Activated naive CD8-positive, alpha-beta T cell treated with anti-CD3 and anti-CD28 coated beads, Interleukin-2, amount 50 U/mL, for 24 hours (primary cell): Measurements from ENCODE around the gene KIAA0513.
A peak's percentile ranks its signal among the peaks of the same experiment; 100 is the strongest.

Source experiments
- ATAC-seq: fragments of 150-1000 bp; cut with Tn5 transposase; one replicate; pipeline ENCODE4 v1.10.0; 2021
- DNase-seq: peaks from one replicate; pipeline ENCODE4 v3.0.0; 2021
- H3K27ac Mint-ChIP-seq: one replicate; pipeline ENCODE4 v1.8.0; 2021; ENCODE audit warnings: mild to moderate bottlenecking, mixed read lengths
- H3K27me3 Mint-ChIP-seq: one replicate; pipeline ENCODE4 v1.8.0; 2021; ENCODE audit warnings: mixed read lengths
- H3K36me3 Mint-ChIP-seq: one replicate; pipeline ENCODE4 v1.8.0; 2021; ENCODE audit warnings: low read depth, mixed read lengths
- H3K4me1 Mint-ChIP-seq: one replicate; pipeline ENCODE4 v1.8.0; 2021; ENCODE audit warnings: mixed read lengths
- H3K4me3 Mint-ChIP-seq: one replicate; pipeline ENCODE4 v1.8.0; 2021; ENCODE audit warnings: mild to moderate bottlenecking, moderate library complexity, mixed read lengths
- H3K9me3 Mint-ChIP-seq: one replicate; pipeline ENCODE4 v1.8.0; 2021; ENCODE audit warnings: mixed read lengths

The KIAA0513 gene

GRCh38 chr16:85014311-85014710 lies 13.3 kb upstream of the KIAA0513 start:
- peaks cover 40% of the 10 kb centered on the region for H3K4me1 Mint-ChIP-seq
- no peak for ATAC-seq
- no peak for DNase-seq
- H3K27ac Mint-ChIP-seq = no peak overlapping the region
- H3K9me3 Mint-ChIP-seq = no peaks in the 10 kb centered on the region
- no peaks in the 10 kb centered on the region for H3K36me3 Mint-ChIP-seq
- H3K27me3 Mint-ChIP-seq = peaks cover 2% of the 10 kb centered on the region
- H3K4me3 Mint-ChIP-seq = no peak overlapping the region

DNA sequence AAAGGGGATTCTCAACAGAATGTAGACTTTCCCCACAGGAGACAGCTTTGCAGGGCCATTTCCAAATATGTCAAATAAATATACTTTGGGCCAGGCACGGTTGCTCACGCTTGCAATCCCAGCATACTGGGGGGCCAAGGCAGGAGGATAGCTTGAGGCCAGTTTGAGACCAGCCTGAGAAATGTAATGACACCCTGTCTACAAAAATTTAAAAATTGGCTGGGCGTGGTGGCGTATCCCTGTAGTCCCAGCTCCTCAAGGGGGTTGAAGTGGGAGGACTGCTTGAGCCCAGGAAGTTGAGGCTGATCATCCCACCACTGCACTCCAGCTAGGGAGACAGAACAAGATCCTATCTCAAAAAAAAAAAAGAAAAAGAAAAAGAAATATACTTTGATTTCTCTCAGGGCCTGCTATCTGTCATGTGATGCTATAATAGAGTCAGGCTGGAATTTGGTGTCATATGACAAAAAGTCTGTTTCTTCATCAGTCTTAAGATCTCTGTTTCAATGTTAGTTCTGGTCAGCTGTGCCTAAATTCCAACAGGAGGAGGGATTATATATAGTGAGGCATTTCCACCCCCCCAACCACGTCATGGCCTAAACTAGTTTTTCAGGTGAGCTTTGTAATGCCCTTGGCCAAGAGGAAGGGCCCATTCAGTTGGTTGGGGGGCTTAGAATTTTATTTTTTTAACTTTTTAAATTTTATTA lies 12.0 kb upstream of the KIAA0513 start:
- Mint-ChIP-seq H3K9me3 (no peaks in the 10 kb centered on the region), H3K4me1 (peaks cover 29% of the 10 kb centered on the region), H3K27me3 (peaks cover 2% of the 10 kb centered on the region), H3K27ac (no peak overlapping the region), H3K36me3 (no peaks in the 10 kb centered on the region), H3K4me3 (no peak overlapping the region)
- no peak for ATAC-seq
- DNase-seq = no peak

GRCh38 chr16:85017151-85017550 lies 10.4 kb upstream of the KIAA0513 start:
- peak; percentile 89 for ATAC-seq
- H3K36me3 Mint-ChIP-seq = no peaks in the 10 kb centered on the region

GRCh38 chr16:85017633-85018032 lies 10.0 kb upstream of the KIAA0513 start:
- DNase-seq (no peak), ATAC-seq (no peak)
- no peaks in the 10 kb centered on the region for H3K36me3 Mint-ChIP-seq
- no peak overlapping the region for H3K27ac Mint-ChIP-seq
- no peak overlapping the region for H3K4me3 Mint-ChIP-seq
- no peaks in the 10 kb centered on the region for H3K9me3 Mint-ChIP-seq
- peaks cover 28% of the 10 kb centered on the region for H3K4me1 Mint-ChIP-seq
- peaks cover 2% of the 10 kb centered on the region for H3K27me3 Mint-ChIP-seq

More at GRCh38 chr16:85017151-85017550, 10.4 kb upstream of the KIAA0513 start:
- peaks cover 28% of the 10 kb centered on the region for H3K4me1 Mint-ChIP-seq
- H3K27ac Mint-ChIP-seq = peak overlapping the region; percentile 68
- no peak for DNase-seq
- peak overlapping the region; percentile 36 for H3K4me3 Mint-ChIP-seq
- H3K9me3 Mint-ChIP-seq = no peaks in the 10 kb centered on the region
- peaks cover 2% of the 10 kb centered on the region for H3K27me3 Mint-ChIP-seq

DNA sequence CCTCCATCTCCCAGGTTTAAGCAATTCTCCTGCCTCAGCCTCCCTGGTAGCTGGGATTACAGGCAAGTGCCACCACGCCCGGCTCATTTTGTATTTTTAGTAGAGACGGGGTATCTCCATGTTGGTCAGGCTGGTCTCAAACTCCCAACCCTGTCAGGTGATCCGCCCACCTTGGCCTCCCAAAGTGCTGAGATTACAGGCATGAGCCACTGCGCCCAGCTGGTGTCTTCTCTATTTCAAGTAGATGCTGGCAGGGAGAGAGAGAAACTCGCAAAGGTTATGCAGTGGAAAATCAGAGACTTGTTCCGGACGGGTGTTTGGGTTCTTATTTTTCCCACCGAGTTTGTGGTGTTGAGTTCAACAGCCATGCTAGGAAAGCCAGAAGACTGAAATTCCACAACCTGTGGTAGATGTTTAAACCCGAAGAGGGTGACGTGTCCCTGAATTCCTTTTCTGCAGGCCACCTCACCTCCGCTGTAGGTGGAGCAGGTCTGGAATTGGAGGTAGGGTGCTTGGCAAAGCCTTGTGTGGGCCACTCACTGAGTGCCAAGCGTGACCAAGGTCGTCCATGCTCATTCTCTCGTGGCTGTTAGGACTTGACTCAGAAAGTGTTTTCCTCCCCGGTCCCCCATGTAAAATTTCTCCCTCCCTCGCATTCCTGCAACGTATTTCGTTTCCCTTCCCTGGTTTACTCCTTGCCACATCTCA lies 8.9 kb upstream of the KIAA0513 start:
- DNase-seq = no peak
- no peak overlapping the region for H3K4me3 Mint-ChIP-seq
- H3K36me3 Mint-ChIP-seq = no peaks in the 10 kb centered on the region
- H3K9me3 Mint-ChIP-seq = no peaks in the 10 kb centered on the region
- peaks cover 28% of the 10 kb centered on the region for H3K4me1 Mint-ChIP-seq
- ATAC-seq = no peak
- no peak overlapping the region for H3K27ac Mint-ChIP-seq
- peaks cover 2% of the 10 kb centered on the region for H3K27me3 Mint-ChIP-seq

GRCh38 chr16:85019659-85020245 lies 7.8 kb upstream of the KIAA0513 start:
- peaks cover 28% of the 10 kb centered on the region for H3K4me1 Mint-ChIP-seq
- H3K4me3 Mint-ChIP-seq = no peak overlapping the region
- DNase-seq = no peak
- H3K9me3 Mint-ChIP-seq = no peaks in the 10 kb centered on the region
- ATAC-seq = no peak
- H3K27me3 Mint-ChIP-seq = peaks cover 2% of the 10 kb centered on the region
- no peak overlapping the region for H3K27ac Mint-ChIP-seq
- H3K36me3 Mint-ChIP-seq = no peaks in the 10 kb centered on the region

DNA sequence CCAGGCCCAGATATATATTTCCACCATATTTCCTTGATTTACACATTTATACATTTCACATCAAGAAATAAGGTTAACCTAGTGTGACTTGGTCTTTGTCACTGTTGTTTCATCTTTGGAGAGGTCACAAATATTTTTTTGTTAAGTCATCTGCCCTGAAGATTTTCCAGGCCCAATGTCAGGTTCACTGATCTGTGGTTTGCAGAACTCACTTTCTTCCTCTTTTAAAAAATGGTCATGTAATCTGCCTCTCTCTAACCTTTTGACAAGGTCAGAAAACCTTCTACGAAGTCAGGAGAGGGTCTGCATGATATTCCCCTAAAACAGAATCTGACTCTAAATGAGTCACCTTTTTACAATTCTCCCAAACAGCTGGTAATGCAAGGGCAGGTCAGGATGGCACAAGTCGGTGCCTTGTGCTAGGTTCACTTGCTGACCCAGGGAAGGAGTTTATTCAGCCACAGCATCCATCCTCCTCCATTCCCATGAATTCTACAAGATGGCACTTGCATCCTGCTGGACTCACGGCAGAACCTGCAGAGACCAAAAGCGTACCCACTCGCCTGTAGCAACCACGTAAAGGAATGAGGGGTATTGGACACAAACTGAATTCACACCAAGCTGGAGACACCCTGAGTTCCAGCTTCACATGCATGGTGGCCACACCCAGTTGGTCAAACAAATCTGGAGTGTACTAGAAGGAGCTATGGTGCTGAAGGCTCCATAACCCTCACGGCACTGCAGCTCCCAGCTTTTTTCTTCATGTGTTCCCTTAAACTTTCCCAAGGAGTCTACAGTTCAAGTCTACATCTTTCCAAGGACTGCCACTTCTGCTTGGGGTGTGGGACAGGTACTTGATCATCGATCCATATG lies 1.6 kb upstream of the KIAA0513 start:
- Mint-ChIP-seq H3K36me3 (no peaks in the 10 kb centered on the region), H3K4me1 (peaks cover 44% of the 10 kb centered on the region), H3K27me3 (no peaks in the 10 kb centered on the region), H3K27ac (peak overlapping the region; percentile 39), H3K4me3 (peak overlapping the region; percentile 83), H3K9me3 (no peaks in the 10 kb centered on the region)
- no peak for DNase-seq
- ATAC-seq = no peak

DNA sequence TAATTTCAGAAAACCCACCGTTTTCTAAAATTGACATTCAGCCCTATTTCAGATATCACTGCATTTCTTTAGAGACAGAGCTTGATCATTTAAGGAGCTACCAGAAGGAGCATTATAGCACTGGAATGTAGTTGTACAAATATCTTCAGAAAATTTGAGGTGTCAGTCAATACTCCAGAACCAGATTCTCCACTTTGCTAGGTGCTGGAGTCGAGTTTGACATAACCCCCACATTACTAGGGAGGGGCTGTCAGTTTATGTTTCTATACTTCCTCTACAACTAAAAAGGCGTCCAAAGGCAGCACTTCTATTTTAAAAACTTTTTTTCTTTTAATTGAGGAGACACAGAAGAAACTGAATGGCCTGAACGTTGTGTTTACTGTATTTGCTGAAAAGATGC lies 892 bp upstream of the KIAA0513 start:
- Mint-ChIP-seq H3K27ac (peak overlapping the region; percentile 39), H3K9me3 (no peaks in the 10 kb centered on the region), H3K4me1 (peaks cover 44% of the 10 kb centered on the region), H3K36me3 (no peaks in the 10 kb centered on the region), H3K27me3 (no peaks in the 10 kb centered on the region), H3K4me3 (peak overlapping the region; percentile 83)
- no peak for DNase-seq
- ATAC-seq = no peak

- Mint-ChIP-seq H3K9me3 (no peaks in the 10 kb centered on the region), H3K36me3 (no peaks in the 10 kb centered on the region), H3K27me3 (no peaks in the 10 kb centered on the region), H3K4me1 (peaks cover 44% of the 10 kb centered on the region), H3K27ac (peak overlapping the region; percentile 87), H3K4me3 (peak overlapping the region; percentile 83)
- DNase-seq = peak; percentile 30
- ATAC-seq = peak; percentile 1
Observed at GRCh38 chr16:85027958-85028684, 526 bp downstream of the KIAA0513 start.

DNA sequence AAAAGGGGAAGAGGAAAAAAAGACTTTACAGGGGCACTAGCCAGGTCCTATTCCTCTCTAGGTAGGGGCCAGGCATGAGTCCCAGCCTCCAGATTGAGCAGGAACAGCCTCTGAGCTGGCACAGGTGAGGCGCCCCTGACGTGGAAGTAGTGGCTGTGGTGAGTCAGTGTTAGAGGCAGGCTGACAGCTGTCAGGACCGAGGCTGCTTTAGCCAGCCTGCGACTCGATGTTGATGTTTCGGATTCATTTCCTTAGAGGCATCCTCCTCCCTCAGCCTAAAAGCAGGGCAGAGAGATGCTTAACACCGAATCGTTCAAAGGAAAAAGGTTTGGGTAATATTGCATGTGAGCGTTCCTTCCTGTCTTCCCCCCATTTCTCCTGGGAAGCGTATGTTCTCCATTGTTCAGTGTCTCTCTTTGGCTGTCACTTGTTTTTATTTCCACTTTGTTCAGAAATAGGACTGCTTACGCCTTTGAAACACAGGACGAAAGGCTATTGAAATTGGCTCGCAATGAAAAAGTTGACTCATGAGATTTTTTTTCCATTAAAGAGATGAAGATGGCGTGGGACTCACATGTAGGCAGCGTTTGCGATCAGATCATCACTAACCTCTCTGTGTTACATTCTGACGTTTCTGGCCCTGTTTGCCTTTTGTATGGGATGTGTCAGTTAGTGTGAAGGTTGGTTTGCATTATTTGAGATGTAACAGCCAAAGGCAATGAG lies 1.3 kb downstream of the KIAA0513 start:
- Mint-ChIP-seq H3K4me3 (peak overlapping the region; percentile 83), H3K36me3 (no peaks in the 10 kb centered on the region), H3K27me3 (no peaks in the 10 kb centered on the region), H3K9me3 (no peaks in the 10 kb centered on the region), H3K4me1 (peaks cover 44% of the 10 kb centered on the region), H3K27ac (peak overlapping the region; percentile 87)
- ATAC-seq (peak; percentile 91), DNase-seq (peak; percentile 67)

GRCh38 chr16:85029408-85029784 lies 1.8 kb downstream of the KIAA0513 start:
- Mint-ChIP-seq H3K27ac (peak overlapping the region; percentile 87), H3K4me1 (peaks cover 44% of the 10 kb centered on the region), H3K27me3 (no peaks in the 10 kb centered on the region), H3K4me3 (peak overlapping the region; percentile 83), H3K36me3 (no peaks in the 10 kb centered on the region), H3K9me3 (no peaks in the 10 kb centered on the region)
- peak; percentile 74 for ATAC-seq
- DNase-seq = peak; percentile 63

- DNase-seq = no peak
Observed at GRCh38 chr16:85029981-85030401, 2.4 kb downstream of the KIAA0513 start.

DNA sequence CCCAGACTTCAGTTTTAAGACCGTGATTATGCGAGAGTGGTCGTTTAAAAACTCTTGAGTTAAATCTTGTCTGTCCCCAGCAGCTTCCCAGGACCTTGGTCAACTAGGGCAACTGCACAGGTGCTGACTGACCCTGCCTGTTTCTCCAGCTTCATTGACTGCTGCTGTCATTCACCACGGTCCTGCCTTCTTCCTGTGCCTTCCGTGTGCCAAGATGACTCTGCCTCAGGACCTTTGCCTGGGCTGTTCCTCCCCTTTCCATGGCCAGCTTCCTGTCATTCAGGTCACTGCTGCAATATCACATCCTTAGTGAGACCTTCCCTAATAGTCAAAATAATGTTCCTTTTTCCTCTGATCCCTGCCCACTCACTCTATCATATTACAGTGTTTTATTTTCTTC lies 3.9 kb downstream of the KIAA0513 start:
- no peaks in the 10 kb centered on the region for H3K27me3 Mint-ChIP-seq
- no peak for DNase-seq
- no peak overlapping the region for H3K27ac Mint-ChIP-seq
- H3K9me3 Mint-ChIP-seq = no peaks in the 10 kb centered on the region
- no peak overlapping the region for H3K4me3 Mint-ChIP-seq
- ATAC-seq = no peak
- peaks cover 40% of the 10 kb centered on the region for H3K4me1 Mint-ChIP-seq
- H3K36me3 Mint-ChIP-seq = no peaks in the 10 kb centered on the region

More at GRCh38 chr16:85029981-85030401, 2.4 kb downstream of the KIAA0513 start:
- H3K27me3 Mint-ChIP-seq = no peaks in the 10 kb centered on the region
- no peak overlapping the region for H3K27ac Mint-ChIP-seq
- ATAC-seq = no peak
- no peaks in the 10 kb centered on the region for H3K36me3 Mint-ChIP-seq
- peak overlapping the region; percentile 83 for H3K4me3 Mint-ChIP-seq
- no peaks in the 10 kb centered on the region for H3K9me3 Mint-ChIP-seq
- peaks cover 44% of the 10 kb centered on the region for H3K4me1 Mint-ChIP-seq
